ENCODE data around the gene THSD7B. TPM values are rescaled to one million over a fixed set of nuclear protein-coding genes. Genes with fewer than 3 reads are reported as not detected.

Gene THSD7B
- total RNA-seq, 1 donor from 2014 or later: not detected

- H3K36me3 ChIP-seq (ENCODE audit: control insufficient read depth, insufficient read depth, low read length): no peaks in the 10 kb centered on the region
- TF ChIP-seq CTCF (IDR thresholded peaks at IDR 0.05; ENCODE audit: insufficient read depth, low read length, severe bottlenecking): peak; percentile 68
- peak; percentile 53 for DNase-seq (ENCODE audit: low read depth)
- FAIRE-seq: no peak
- H3K4me3 ChIP-seq (ENCODE audit: low read depth, low read length): no peak overlapping the region
- H3K27me3 ChIP-seq (ENCODE audit: control insufficient read depth, insufficient read depth, low read length): no peaks in the 10 kb centered on the region
Measured at GRCh38 chr2:137467246-137467862, 702.0 kb downstream of the THSD7B start.

- no peak for FAIRE-seq
- no peak for DNase-seq (ENCODE audit: low read depth)
- no peaks in the 10 kb centered on the region for H3K36me3 ChIP-seq (ENCODE audit: control insufficient read depth, insufficient read depth, low read length)
- TF ChIP-seq CTCF (IDR thresholded peaks at IDR 0.05; ENCODE audit: insufficient read depth, low read length, severe bottlenecking): no peak
- no peak overlapping the region for H3K4me3 ChIP-seq (ENCODE audit: low read depth, low read length)
- H3K27me3 ChIP-seq (ENCODE audit: control insufficient read depth, insufficient read depth, low read length): no peaks in the 10 kb centered on the region
Measured at GRCh38 chr2:137493261-137493660, 727.9 kb downstream of the THSD7B start.

GRCh38 chr2:137500599-137500998, 735.3 kb downstream of the THSD7B start:
- DNase-seq (ENCODE audit: low read depth) (no peak), FAIRE-seq (no peak)
- Histone ChIP-seq H3K27me3 (ENCODE audit: control insufficient read depth, insufficient read depth, low read length) (no peaks in the 10 kb centered on the region), H3K4me3 (ENCODE audit: low read depth, low read length) (no peak overlapping the region), H3K36me3 (ENCODE audit: control insufficient read depth, insufficient read depth, low read length) (no peaks in the 10 kb centered on the region)
- no peak for TF ChIP-seq CTCF (IDR thresholded peaks at IDR 0.05; ENCODE audit: insufficient read depth, low read length, severe bottlenecking)

GRCh38 chr2:137507237-137507636, 741.9 kb downstream of the THSD7B start:
- no peak for TF ChIP-seq CTCF (IDR thresholded peaks at IDR 0.05; ENCODE audit: insufficient read depth, low read length, severe bottlenecking)
- DNase-seq (ENCODE audit: low read depth) (no peak), FAIRE-seq (no peak)
- Histone ChIP-seq H3K36me3 (ENCODE audit: control insufficient read depth, insufficient read depth, low read length) (no peaks in the 10 kb centered on the region), H3K27me3 (ENCODE audit: control insufficient read depth, insufficient read depth, low read length) (no peaks in the 10 kb centered on the region), H3K4me3 (ENCODE audit: low read depth, low read length) (no peak overlapping the region)

GRCh38 chr2:137508739-137509384, 743.5 kb downstream of the THSD7B start:
- no peaks in the 10 kb centered on the region for H3K36me3 ChIP-seq (ENCODE audit: control insufficient read depth, insufficient read depth, low read length)
- no peaks in the 10 kb centered on the region for H3K27me3 ChIP-seq (ENCODE audit: control insufficient read depth, insufficient read depth, low read length)
- no peak for TF ChIP-seq CTCF (IDR thresholded peaks at IDR 0.05; ENCODE audit: insufficient read depth, low read length, severe bottlenecking)
- no peak for FAIRE-seq
- no peak for DNase-seq (ENCODE audit: low read depth)
- H3K4me3 ChIP-seq (ENCODE audit: low read depth, low read length): no peak overlapping the region

Data from bronchial epithelial cell (primary cell).